Loucy (cell line): ENCODE measurements around the gene CAMTA1.

Source experiments
- H2AFZ ChIP-seq: fragments of 200-600 bp; sonication (generic); 2 replicates; pipeline ENCODE4 v1.6.0; 2016; ENCODE audit warnings: antibody characterized with exemption, mild to moderate bottlenecking, low read length, moderate library complexity
- H3F3A ChIP-seq: fragments of 200-600 bp; 2 replicates; pipeline ENCODE4 v1.6.0; 2016; ENCODE audit warnings: antibody characterized with exemption, low read depth, mild to moderate bottlenecking
- H3K27me3 ChIP-seq: fragments of 200-600 bp; sonication (generic); 2 replicates; pipeline ENCODE4 v1.6.1; 2014; ENCODE audit warnings: low read length, mild to moderate bottlenecking; ENCODE audit not compliant: insufficient read depth, poor library complexity, severe bottlenecking
- H3K36me3 ChIP-seq: fragments of 200-600 bp; sonication (generic); 2 replicates; pipeline ENCODE4 v1.6.1; 2016; ENCODE audit warnings: low read length; ENCODE audit not compliant: insufficient read depth
- H3K4me1 ChIP-seq: fragments of 200-600 bp; sonication (generic); 2 replicates; pipeline ENCODE4 v1.5.1; 2014; ENCODE audit warnings: low read length, mild to moderate bottlenecking; ENCODE audit not compliant: insufficient read depth, poor library complexity, severe bottlenecking
- H3K4me2 ChIP-seq: fragments of 200-600 bp; sonication (generic); 2 replicates; pipeline ENCODE4 v1.6.0; 2014; ENCODE audit warnings: antibody characterized with exemption, low read length, low read depth, mild to moderate bottlenecking; ENCODE audit not compliant: poor library complexity, severe bottlenecking
- H3K4me3 ChIP-seq: fragments of 200-600 bp; sonication (generic); 2 replicates; pipeline ENCODE4 v1.5.1; 2014; ENCODE audit warnings: low read length, mild to moderate bottlenecking, mixed read lengths; ENCODE audit not compliant: poor library complexity, severe bottlenecking
- H3K79me2 ChIP-seq: fragments of 200-600 bp; sonication (generic); 2 replicates; pipeline ENCODE4 v1.6.1; 2014; ENCODE audit warnings: low read length; ENCODE audit not compliant: insufficient read depth
- H3K9ac ChIP-seq: fragments of 200-600 bp; sonication (generic); 2 replicates; pipeline ENCODE4 v1.6.0; 2014; ENCODE audit warnings: mild to moderate bottlenecking, low read depth, low read length, moderate library complexity; ENCODE audit not compliant: poor library complexity, severe bottlenecking
- H3K9me2 ChIP-seq: fragments of 200-600 bp; sonication (generic); replicated peaks from 2 replicates; pipeline ENCODE4 v1.6.1; 2016; ENCODE audit warnings: low read depth, low read length, mixed read lengths
- H3K9me3 ChIP-seq: fragments of 200-600 bp; sonication (generic); 2 replicates; pipeline ENCODE4 v1.6.1; 2014; ENCODE audit warnings: mild to moderate bottlenecking, antibody characterized with exemption, low read length, low read depth; ENCODE audit not compliant: insufficient read depth
- H4K20me1 ChIP-seq: fragments of 200-600 bp; sonication (generic); 2 replicates; pipeline ENCODE4 v1.6.0; 2014; ENCODE audit warnings: antibody characterized with exemption, low read length, mild to moderate bottlenecking; ENCODE audit not compliant: insufficient read depth, poor library complexity, severe bottlenecking
- CTCF ChIP-seq: fragments of 200-600 bp; sonication (generic); conservative IDR thresholded peaks from 2 replicates; pipeline ENCODE4 v1.5.1; 2014; ENCODE audit warnings: mild to moderate bottlenecking, antibody characterized with exemption, low read length
- EZH2phosphoT487 ChIP-seq: fragments of 200-600 bp; IDR thresholded peaks from 2 replicates; pipeline ENCODE4 v1.6.1; 2018; ENCODE audit warnings: antibody characterized with exemption, mild to moderate bottlenecking, moderate library complexity, borderline replicate concordance

CAMTA1 gene

GRCh38 chr1:7642418-7642704 lies 857.1 kb downstream of the CAMTA1 start:
- Histone ChIP-seq H4K20me1 (no peaks in the 10 kb centered on the region), H3K9me3 (no peaks in the 10 kb centered on the region), H3F3A (no peaks in the 10 kb centered on the region), H3K9ac (no peak overlapping the region), H3K4me2 (no peak overlapping the region), H2AFZ (no peak overlapping the region), H3K36me3 (no peaks in the 10 kb centered on the region), H3K4me3 (no peak overlapping the region), H3K27me3 (no peaks in the 10 kb centered on the region), H3K4me1 (no peaks in the 10 kb centered on the region), H3K9me2 (no peaks in the 10 kb centered on the region), H3K79me2 (no peaks in the 10 kb centered on the region)
- TF ChIP-seq CTCF (no peak), EZH2phosphoT487 (no peak)

GRCh38 chr1:7642781-7643529 lies 857.7 kb downstream of the CAMTA1 start:
- Histone ChIP-seq H3K4me2 (no peak overlapping the region), H3K27me3 (no peaks in the 10 kb centered on the region), H3K4me1 (no peaks in the 10 kb centered on the region), H3K9me2 (no peaks in the 10 kb centered on the region), H3K36me3 (no peaks in the 10 kb centered on the region), H3K4me3 (no peak overlapping the region), H3K9me3 (no peaks in the 10 kb centered on the region), H3F3A (no peaks in the 10 kb centered on the region), H3K79me2 (no peaks in the 10 kb centered on the region), H3K9ac (no peak overlapping the region), H2AFZ (no peak overlapping the region), H4K20me1 (no peaks in the 10 kb centered on the region)
- TF ChIP-seq CTCF (no peak), EZH2phosphoT487 (no peak)

- Histone ChIP-seq H3K4me1 (no peaks in the 10 kb centered on the region), H3K9ac (no peak overlapping the region), H4K20me1 (no peaks in the 10 kb centered on the region), H3K36me3 (no peaks in the 10 kb centered on the region), H3F3A (no peaks in the 10 kb centered on the region), H3K9me2 (no peaks in the 10 kb centered on the region), H3K79me2 (no peaks in the 10 kb centered on the region), H3K27me3 (no peaks in the 10 kb centered on the region), H3K4me2 (no peak overlapping the region), H3K9me3 (no peaks in the 10 kb centered on the region), H3K4me3 (no peak overlapping the region), H2AFZ (no peak overlapping the region)
- TF ChIP-seq EZH2phosphoT487 (no peak), CTCF (no peak)
Observed at GRCh38 chr1:7643530-7643929, 858.3 kb downstream of the CAMTA1 start.
